GM20000 (cell line): ENCODE results near the gene MLANA.
A peak's percentile ranks its signal among the peaks of the same experiment; 100 is the strongest.

Source experiments
- DNase-seq: peaks from one replicate; pipeline ENCODE4 v3.0.0; 2012; ENCODE audit warnings: low spot score
- CTCF ChIP-seq: IDR thresholded peaks from 2 replicates; pipeline ENCODE4 v1.5.1; 2012; ENCODE audit warnings: mild to moderate bottlenecking, control low read depth; ENCODE audit errors: extremely low read depth, missing control alignments

Gene MLANA

DNA sequence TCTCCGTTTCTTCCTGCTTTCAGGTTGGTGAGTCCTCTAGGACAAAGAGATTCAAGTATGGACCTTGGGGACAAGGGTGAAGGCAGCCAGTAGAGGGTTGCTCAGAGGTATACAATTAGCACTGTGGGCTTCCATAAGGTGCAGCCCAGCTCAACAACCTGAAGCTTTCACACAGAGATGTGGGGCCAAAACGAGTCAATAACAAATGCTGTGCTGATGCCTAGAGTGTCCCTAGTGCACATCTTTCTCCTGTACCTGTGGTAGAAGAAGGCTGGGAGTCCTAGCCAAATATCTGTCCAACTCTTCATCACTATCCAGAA lies 20.7 kb upstream of the MLANA start:
- no peak for DNase-seq
- TF ChIP-seq CTCF: no peak

- no peak for TF ChIP-seq CTCF
- DNase-seq: no peak
Observed at GRCh38 chr9:5870691-5871090, 20.0 kb upstream of the MLANA start.

GRCh38 chr9:5871785-5872184 lies 18.9 kb upstream of the MLANA start:
- DNase-seq: no peak
- TF ChIP-seq CTCF: no peak

DNA sequence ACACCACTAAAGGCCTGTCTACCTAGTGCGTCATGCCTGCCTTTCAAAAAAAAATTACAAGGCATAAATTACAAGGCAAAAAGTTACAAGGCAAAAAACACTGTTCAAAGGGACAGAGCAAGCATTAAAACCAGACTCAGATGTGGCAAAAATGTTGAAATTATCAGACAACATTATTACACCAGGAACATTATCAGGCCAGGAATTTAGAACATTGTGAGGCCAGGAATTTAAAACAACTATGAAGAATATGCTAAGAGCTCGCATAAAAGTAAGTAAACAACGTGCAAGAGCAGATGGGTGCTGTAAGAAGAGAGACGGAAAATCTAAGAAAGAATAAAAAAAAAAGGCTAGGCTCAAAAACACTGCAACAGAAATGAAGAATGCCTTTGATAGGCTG lies 18.2 kb upstream of the MLANA start:
- TF ChIP-seq CTCF: no peak
- DNase-seq: no peak

DNA sequence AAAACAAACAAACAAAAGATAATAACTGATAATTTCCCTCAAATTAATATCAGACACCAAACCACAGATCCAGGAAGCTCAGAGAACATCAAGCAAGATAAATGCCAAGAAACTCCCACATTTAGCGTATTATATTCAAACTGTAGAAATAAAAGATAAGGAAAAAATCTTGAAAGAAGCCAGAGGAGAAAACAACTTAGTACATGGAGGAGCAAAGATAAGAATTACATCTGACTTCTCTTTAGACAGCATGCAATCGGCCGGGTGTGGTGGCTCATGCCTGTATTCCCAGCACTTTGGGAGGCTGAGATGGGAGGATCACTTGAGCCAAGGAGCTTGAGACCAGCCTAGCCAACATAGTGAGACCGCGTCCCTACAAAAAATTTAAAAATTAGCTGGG lies 17.2 kb upstream of the MLANA start:
- no peak for DNase-seq

DNA sequence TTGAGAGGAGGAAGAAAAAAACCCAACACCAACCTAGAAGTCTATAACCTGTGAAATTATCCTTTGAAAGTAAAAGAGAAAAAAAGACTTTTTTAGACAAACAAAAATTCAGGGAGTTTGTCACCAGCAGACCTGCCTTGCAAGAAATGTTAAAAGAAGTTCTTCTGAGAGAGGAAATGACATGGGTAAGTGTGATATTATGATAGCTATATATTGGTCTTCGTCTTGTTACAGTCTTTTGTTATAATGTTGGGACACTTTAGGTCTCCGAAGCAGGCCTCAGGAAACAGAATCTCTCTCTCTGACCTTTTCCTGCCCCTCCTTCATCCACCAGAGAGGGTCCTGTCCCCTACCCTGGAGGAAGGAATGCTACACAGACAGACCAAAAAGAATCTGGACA lies 16.6 kb upstream of the MLANA start:
- DNase-seq: no peak
- TF ChIP-seq CTCF: no peak

More for the DNA sequence above, 17.2 kb upstream of the MLANA start:
- no peak for TF ChIP-seq CTCF

DNA sequence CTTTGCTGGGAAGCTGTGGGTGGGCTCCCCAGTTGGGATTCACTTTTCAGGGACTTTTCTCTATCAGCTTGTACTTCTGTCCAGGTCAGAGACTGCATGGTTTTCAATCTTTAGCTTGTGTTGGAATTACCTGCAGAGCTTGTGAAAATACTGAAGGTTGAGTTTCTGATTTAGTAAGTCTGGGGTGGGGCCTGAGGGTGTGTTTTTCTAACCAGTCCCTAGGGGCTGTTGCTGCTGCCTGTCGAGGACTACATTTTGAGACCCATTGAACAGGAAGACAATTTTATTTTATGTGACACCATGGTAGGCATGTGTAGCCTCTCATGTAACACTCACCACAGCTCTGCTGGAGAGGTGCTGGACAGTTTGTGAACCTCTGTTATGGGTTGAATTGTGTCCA lies 14.7 kb upstream of the MLANA start:
- peak; percentile 42 for DNase-seq
- no peak for TF ChIP-seq CTCF
